K562 (cell line): ENCODE results near the gene LRIT3. TPM values are rescaled to one million over a fixed set of nuclear protein-coding genes. Genes with fewer than 3 reads are reported as not detected.

ENCODE experiments used
- ATAC-seq: fragments of 200-7000 bp; cut with Tn5 transposase; 3 replicates; pipeline ENCODE4 v1.9.1; 2020; ENCODE audit warnings: moderate library complexity
- BruUV-seq: library from RNA; stranded (reverse); fragments of 400-500 nt; replicated peaks from 2 replicates; lab custom pipeline; 2021; lab: Mats Ljungman, UMichigan
- CTCF ChIA-PET: fragments of 300-600 bp; formaldehyde crosslinking; extraction: SDS; loops from one replicate; lab custom pipeline; 2021; ENCODE audit warnings: low intra/inter-chr PET ratio; lab: Yijun Ruan, JAX
- POLR2A ChIA-PET: fragments of 300-600, 350-650 bp; sonication (Branson Sonifier 250); formaldehyde crosslinking; extraction: SDS; loops from one replicate; lab custom pipeline; 2021; ENCODE audit warnings: antibody characterized with exemption, inconsistent platforms; lab: Yijun Ruan, JAX
- DNase-seq, 4 experiments: peaks; one replicate each; pipeline versions ENCODE4 v3.0.0 to v3.0.0-alpha.2; 2011 to 2018; ENCODE audit warnings: low spot score in 3 of 4, mixed read lengths in 3 of 4; ENCODE audit errors: extremely low read depth in 1 of 4
- FAIRE-seq: peaks from 2 replicates; lab custom pipeline; 2011; peaks lifted over from hg19 to GRCh38; lab: Jason Lieb, UNC
- H2AFZ ChIP-seq: 2 replicates; pipeline ENCODE4 v1.6.0; 2011; ENCODE audit warnings: low read depth, low read length, control low read depth, inconsistent platforms
- H3K27ac ChIP-seq: fragments of 200-600 bp; 3 replicates; pipeline ENCODE4 v1.8.0; 2011; ENCODE audit warnings: low read depth, mild to moderate bottlenecking, control low read depth, inconsistent platforms, low read length, moderate library complexity, mixed read lengths; ENCODE audit errors: extremely low read depth
- H3K27me3 ChIP-seq, 2 experiments: fragments of 300-600 bp in 1 of 2; 2 replicates in 1 of 2; 3 replicates in 1 of 2; pipeline versions ENCODE4 v1.6.0 to v1.8.0; 2011; ENCODE audit warnings: inconsistent platforms in 2 of 2, low read length in 2 of 2, mild to moderate bottlenecking in 1 of 2, mixed read lengths in 1 of 2, moderate library complexity in 1 of 2; ENCODE audit not compliant: control insufficient read depth in 2 of 2, insufficient read depth in 2 of 2
- H3K36me3 ChIP-seq: fragments of 300-600 bp; 3 replicates; pipeline ENCODE4 v1.8.0; 2011; ENCODE audit warnings: mild to moderate bottlenecking, low read length, inconsistent platforms; ENCODE audit not compliant: control insufficient read depth, insufficient read depth
- H3K4me1 ChIP-seq, 2 experiments: fragments of 200-600 bp in 1 of 2; replicated peaks in 1 of 2; 2 replicates in 1 of 2; 3 replicates in 1 of 2; pipeline versions ENCODE4 v1.5.1 to v1.8.0; 2011; ENCODE audit warnings: inconsistent platforms in 2 of 2, low read length in 2 of 2, mild to moderate bottlenecking in 1 of 2, mixed read lengths in 1 of 2, moderate library complexity in 1 of 2; ENCODE audit not compliant: control insufficient read depth in 2 of 2, insufficient read depth in 2 of 2
- H3K4me2 ChIP-seq: 2 replicates; pipeline ENCODE4 v1.6.1; 2011; ENCODE audit warnings: low read length, control low read depth, inconsistent platforms, mixed read lengths; ENCODE audit not compliant: insufficient read depth
- H3K4me3 ChIP-seq: fragments of 200-600 bp; sonication (generic), shearing (Covaris generic); 2 replicates; pipeline ENCODE4 v1.5.1; 2016; ENCODE audit warnings: control low read depth, inconsistent platforms
- H3K79me2 ChIP-seq: fragments of 200-600 bp; 3 replicates; pipeline ENCODE4 v1.8.0; 2011; ENCODE audit warnings: low read length, inconsistent platforms; ENCODE audit not compliant: control insufficient read depth, insufficient read depth
- H3K9ac ChIP-seq, 2 experiments: 2 replicates each; pipeline versions ENCODE4 v1.6.0 to v1.6.1; 2011; ENCODE audit warnings: low read depth in 2 of 2, low read length in 2 of 2, control low read depth in 1 of 2, inconsistent platforms in 1 of 2, mild to moderate bottlenecking in 1 of 2, mixed read lengths in 1 of 2; ENCODE audit not compliant: insufficient read depth in 1 of 2
- H3K9me1 ChIP-seq: one replicate; pipeline ENCODE4 v1.6.0; 2011; ENCODE audit warnings: inconsistent platforms, mild to moderate bottlenecking, low read length, moderate library complexity; ENCODE audit not compliant: control insufficient read depth, insufficient read depth
- H3K9me3 ChIP-seq: replicated peaks from 2 replicates; pipeline ENCODE4 v1.5.1; 2011; ENCODE audit warnings: low read depth, low read length, inconsistent platforms; ENCODE audit not compliant: control insufficient read depth, insufficient read depth
- H4K20me1 ChIP-seq: replicated peaks from 2 replicates; pipeline ENCODE4 v1.6.1; 2011; ENCODE audit warnings: low read length, inconsistent platforms, mixed read lengths; ENCODE audit not compliant: control insufficient read depth, insufficient read depth
- CEBPB ChIP-seq: fragments of 450-650 bp; IDR thresholded peaks from 2 replicates; pipeline ENCODE4 v1.6.1; 2016; ENCODE audit warnings: missing genetic modification characterization, missing compliant biosample characterization
- CEBPG ChIP-seq, 3 experiments: fragments of 200-800 bp in 1 of 3; sonication (Bioruptor generic) in 1 of 3; sonication (generic) in 1 of 3; formaldehyde crosslinking in 1 of 3; IDR thresholded peaks in 2 of 3; conservative IDR thresholded peaks in 1 of 3; 2 replicates each; pipeline versions ENCODE4 v1.6.1 to v1.8.0; 2016 to 2022; ENCODE audit warnings: missing compliant biosample characterization in 2 of 3, missing genetic modification characterization in 2 of 3, mild to moderate bottlenecking in 1 of 3, missing genetic modification reagents in 1 of 3
- CREBBP ChIP-seq: IDR thresholded peaks from one replicate; pipeline ENCODE4 v1.6.1; 2012; ENCODE audit warnings: low read depth, mild to moderate bottlenecking, control low read depth, inconsistent platforms, low read length
- HDAC2 ChIP-seq: fragments of 450-650 bp; IDR thresholded peaks from 2 replicates; pipeline ENCODE4 v1.6.1; 2016; ENCODE audit warnings: mild to moderate bottlenecking
- SAFB2 ChIP-seq: fragments of 200-400 bp; formaldehyde crosslinking; IDR thresholded peaks from 2 replicates; pipeline ENCODE4 v1.6.1; 2018; ENCODE audit warnings: borderline replicate concordance, low read length, low read depth, moderate library complexity; ENCODE audit not compliant: severe bottlenecking
- WHSC1 ChIP-seq: IDR thresholded peaks from one replicate; pipeline ENCODE4 v1.6.1; 2012; ENCODE audit warnings: low read length, control low read depth, inconsistent platforms
- ZNF239 ChIP-seq: fragments of 250-450 bp; sonication (Bioruptor Pico); IDR thresholded peaks from 2 replicates; pipeline ENCODE4 v1.4.0; 2020; ENCODE audit warnings: mild to moderate bottlenecking
- WGBS: fragments of 100-300 bp; shearing (Covaris generic); methylation state at CpG from one replicate; pipeline ENCODE4 v1.1.6; 2016; ENCODE audit warnings: low coverage, mixed read lengths; ENCODE audit not compliant: insufficient coverage; ENCODE audit errors: missing lambda C conversion rate; 5-methylcytosine and 5-hydroxymethylcytosine counted together
- in situ Hi-C: fragments of 300-500 bp; cut with MboI; formaldehyde crosslinking; loops from 4 replicates; pipeline ENCODE4 v1.15.0; 2018; ENCODE audit warnings: inconsistent platforms, mixed read lengths
- intact Hi-C: fragments of 100-400 bp; cut with micrococcal nuclease; formaldehyde crosslinking; loops from 2 replicates; pipeline ENCODE4 v1.14.2; 2022
- polyA plus RNA-seq, 8 experiments: library from polyadenylated mRNA; depleted of rRNA in 4 of 8; stranded (reverse) in 5 of 8; unstranded in 3 of 8; fragments of >200 nt; fragmentation: Nextera tagmentation in 2 of 8; fragmentation: Illumina TruSeq in 1 of 8; extraction: Ambion mirVana in 2 of 8; extraction: Trizol in 1 of 8; gene quantifications; 2 replicates each; pipeline versions ENCODE4 v1.2.1 to v1.2.3, GENCODE V29; 2011 to 2014; ENCODE audit warnings: inconsistent platforms in 1 of 8, missing spikeins in 1 of 8
- total RNA-seq, 7 experiments: library from RNA; depleted of rRNA in 6 of 7; stranded (reverse); fragments of >200 nt in 6 of 7; fragmentation: Illumina TruSeq in 2 of 7; extraction: Trizol in 2 of 7; gene quantifications; 2 replicates each; pipeline versions ENCODE4 v1.2.1 to v1.2.3, GENCODE V29; 2011 to 2021; ENCODE audit warnings: low replicate concordance in 1 of 7
- TF ChIP-seq, protein P1 (sequence below), 2 experiments: fragments of 450-650 bp; conservative IDR thresholded peaks; 2 replicates each; pipeline ENCODE4 v1.6.1; 2017; ENCODE audit warnings: mild to moderate bottlenecking in 2 of 2, moderate library complexity in 2 of 2
- TF ChIP-seq, protein P2 (sequence below): fragments of 450-650 bp; formaldehyde crosslinking; IDR thresholded peaks from 2 replicates; pipeline ENCODE4 v1.4.0; 2022; ENCODE audit warnings: mild to moderate bottlenecking, moderate library complexity
- TF ChIP-seq, protein P3 (sequence below), 2 experiments: fragments of 450-650 bp; formaldehyde crosslinking in 1 of 2; IDR thresholded peaks; 2 replicates each; pipeline versions ENCODE4 v1.4.0 to v1.6.1; 2014 to 2020; ENCODE audit warnings: mild to moderate bottlenecking in 2 of 2, borderline replicate concordance in 1 of 2, low read depth in 1 of 2

The LRIT3 gene
- total and polyA plus RNA-seq, 9 of the 15 experiments (the other 6 are each of a cell fraction or from before 2014, with no cell fraction given), result 0.04 to 0.10 (median 0.04) TPM; not detected in 4

DNA sequence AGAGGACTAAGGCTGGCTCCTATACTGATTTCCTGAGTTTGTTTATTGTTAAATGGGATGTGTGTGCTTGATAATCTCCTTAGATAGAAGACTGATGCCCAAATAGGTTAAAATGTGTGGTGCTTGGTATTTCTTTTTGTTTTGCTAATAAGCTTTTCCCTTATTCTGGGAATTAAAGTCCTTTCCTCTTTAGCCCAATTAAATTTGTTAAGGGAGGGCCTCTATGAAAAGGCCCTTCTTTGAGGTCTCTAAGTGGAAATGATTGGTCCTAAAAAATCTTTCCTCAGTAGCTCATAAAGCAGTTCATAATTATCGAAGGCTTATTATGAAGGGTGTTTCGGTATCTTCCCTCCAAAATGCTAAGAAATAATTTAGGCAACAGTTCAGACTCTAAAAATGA is 20.2 kb upstream of the LRIT3 start, which contains the start of gene RRH (continued):
- TF ChIP-seq SAFB2, result no peak
- TF ChIP-seq CREBBP, result no peak
- no peak for TF ChIP-seq ZNF239 (CRISPR knock-in tag)
- TF ChIP-seq, protein P1, sequence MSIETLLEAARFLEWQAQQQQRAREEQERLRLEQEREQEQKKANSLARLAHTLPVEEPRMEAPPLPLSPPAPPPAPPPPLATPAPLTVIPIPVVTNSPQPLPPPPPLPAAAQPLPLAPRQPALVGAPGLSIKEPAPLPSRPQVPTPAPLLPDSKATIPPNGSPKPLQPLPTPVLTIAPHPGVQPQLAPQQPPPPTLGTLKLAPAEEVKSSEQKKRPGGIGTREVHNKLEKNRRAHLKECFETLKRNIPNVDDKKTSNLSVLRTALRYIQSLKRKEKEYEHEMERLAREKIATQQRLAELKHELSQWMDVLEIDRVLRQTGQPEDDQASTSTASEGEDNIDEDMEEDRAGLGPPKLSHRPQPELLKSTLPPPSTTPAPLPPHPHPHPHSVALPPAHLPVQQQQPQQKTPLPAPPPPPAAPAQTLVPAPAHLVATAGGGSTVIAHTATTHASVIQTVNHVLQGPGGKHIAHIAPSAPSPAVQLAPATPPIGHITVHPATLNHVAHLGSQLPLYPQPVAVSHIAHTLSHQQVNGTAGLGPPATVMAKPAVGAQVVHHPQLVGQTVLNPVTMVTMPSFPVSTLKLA (conservative IDR thresholded peaks at IDR 0.05), result no peak

DNA sequence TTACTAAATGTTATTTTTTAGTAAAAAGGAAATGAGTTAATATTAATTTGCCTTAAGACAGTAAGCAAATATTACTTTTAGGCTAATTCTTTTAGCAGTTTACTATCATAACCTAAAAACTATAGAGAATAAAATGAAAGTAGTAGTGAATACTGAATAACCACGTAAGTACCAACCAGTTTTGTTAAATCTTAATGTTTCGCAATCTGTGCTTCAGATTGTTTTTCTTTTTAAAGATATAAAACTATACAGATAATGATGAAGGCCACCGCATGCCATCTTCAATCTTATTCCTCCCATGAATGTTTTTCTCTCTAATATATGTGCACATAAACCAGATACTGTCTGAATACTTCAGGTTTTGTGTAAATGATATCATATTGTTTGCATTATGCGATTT is 14.2 kb upstream of the LRIT3 start:
- H3K9me3 ChIP-seq, result no peaks in the 10 kb centered on the region
- no peaks in the 10 kb centered on the region for H3K27me3 ChIP-seq
- H3K9me1 ChIP-seq, result no peaks in the 10 kb centered on the region
- no peaks in the 10 kb centered on the region for H3K79me2 ChIP-seq
- BruUV-seq, result no TSS peak
- no peak overlapping the region for H3K4me3 ChIP-seq
- H3K36me3 ChIP-seq, result no peaks in the 10 kb centered on the region
- TF ChIP-seq HDAC2, result no peak
- TF ChIP-seq CEBPB (tag), result peak; percentile 93
- no peak for TF ChIP-seq WHSC1
- TF ChIP-seq, protein P2, sequence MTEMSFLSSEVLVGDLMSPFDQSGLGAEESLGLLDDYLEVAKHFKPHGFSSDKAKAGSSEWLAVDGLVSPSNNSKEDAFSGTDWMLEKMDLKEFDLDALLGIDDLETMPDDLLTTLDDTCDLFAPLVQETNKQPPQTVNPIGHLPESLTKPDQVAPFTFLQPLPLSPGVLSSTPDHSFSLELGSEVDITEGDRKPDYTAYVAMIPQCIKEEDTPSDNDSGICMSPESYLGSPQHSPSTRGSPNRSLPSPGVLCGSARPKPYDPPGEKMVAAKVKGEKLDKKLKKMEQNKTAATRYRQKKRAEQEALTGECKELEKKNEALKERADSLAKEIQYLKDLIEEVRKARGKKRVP (CRISPR knock-in tag), result no peak
- TF ChIP-seq, protein P3, sequence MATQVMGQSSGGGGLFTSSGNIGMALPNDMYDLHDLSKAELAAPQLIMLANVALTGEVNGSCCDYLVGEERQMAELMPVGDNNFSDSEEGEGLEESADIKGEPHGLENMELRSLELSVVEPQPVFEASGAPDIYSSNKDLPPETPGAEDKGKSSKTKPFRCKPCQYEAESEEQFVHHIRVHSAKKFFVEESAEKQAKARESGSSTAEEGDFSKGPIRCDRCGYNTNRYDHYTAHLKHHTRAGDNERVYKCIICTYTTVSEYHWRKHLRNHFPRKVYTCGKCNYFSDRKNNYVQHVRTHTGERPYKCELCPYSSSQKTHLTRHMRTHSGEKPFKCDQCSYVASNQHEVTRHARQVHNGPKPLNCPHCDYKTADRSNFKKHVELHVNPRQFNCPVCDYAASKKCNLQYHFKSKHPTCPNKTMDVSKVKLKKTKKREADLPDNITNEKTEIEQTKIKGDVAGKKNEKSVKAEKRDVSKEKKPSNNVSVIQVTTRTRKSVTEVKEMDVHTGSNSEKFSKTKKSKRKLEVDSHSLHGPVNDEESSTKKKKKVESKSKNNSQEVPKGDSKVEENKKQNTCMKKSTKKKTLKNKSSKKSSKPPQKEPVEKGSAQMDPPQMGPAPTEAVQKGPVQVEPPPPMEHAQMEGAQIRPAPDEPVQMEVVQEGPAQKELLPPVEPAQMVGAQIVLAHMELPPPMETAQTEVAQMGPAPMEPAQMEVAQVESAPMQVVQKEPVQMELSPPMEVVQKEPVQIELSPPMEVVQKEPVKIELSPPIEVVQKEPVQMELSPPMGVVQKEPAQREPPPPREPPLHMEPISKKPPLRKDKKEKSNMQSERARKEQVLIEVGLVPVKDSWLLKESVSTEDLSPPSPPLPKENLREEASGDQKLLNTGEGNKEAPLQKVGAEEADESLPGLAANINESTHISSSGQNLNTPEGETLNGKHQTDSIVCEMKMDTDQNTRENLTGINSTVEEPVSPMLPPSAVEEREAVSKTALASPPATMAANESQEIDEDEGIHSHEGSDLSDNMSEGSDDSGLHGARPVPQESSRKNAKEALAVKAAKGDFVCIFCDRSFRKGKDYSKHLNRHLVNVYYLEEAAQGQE (IDR thresholded peaks at IDR 0.05; ENCODE audit: borderline replicate concordance), result no peak
- TF ChIP-seq, protein P3 (CRISPR knock-in tag; IDR thresholded peaks at IDR 0.05; ENCODE audit: low read depth), result no peak
- no peak for TF ChIP-seq CEBPG (CRISPR knock-in tag; IDR thresholded peaks at IDR 0.05)
- TF ChIP-seq CEBPG (tag; conservative IDR thresholded peaks at IDR 0.05 in 1 of 2, IDR thresholded peaks at IDR 0.05 in 1 of 2), result peak; percentile 50 to 81
- TF ChIP-seq, all 486 proteins: peak for 2
- in situ Hi-C loops (loop anchor here (10.0 kb wide), 1 partner anchor 399 kb away; the partner anchor contains the start of gene SEC24B), intact Hi-C loops (no loop called here)
- FAIRE-seq (no peak), DNase-seq (no peak), ATAC-seq (no peak)
- Histone ChIP-seq H3K4me2 (no peak overlapping the region), H2AFZ (no peak overlapping the region), H3K27ac (no peak overlapping the region), H3K9ac (no peak overlapping the region), H3K4me1 (no peaks in the 10 kb centered on the region; a peak in 1 of 5 replicates), H4K20me1 (no peaks in the 10 kb centered on the region)
- WGBS, result 50% methylated on average over 4 of the region's 4 CpGs
- CTCF ChIA-PET, result no interaction called here
- POLR2A ChIA-PET, result no interaction called here
